GM21526 (cell line): Measurements from ENCODE around the gene TNFRSF14.
A peak's percentile ranks its signal among the peaks of the same experiment; 100 is the strongest.

Source experiments
- ATAC-seq: cut with Tn5 transposase; IDR thresholded peaks from one replicate; pipeline ENCODE4 v1.9.1; 2021; ENCODE audit warnings: moderate library complexity; ENCODE audit not compliant: unreplicated experiment, low FRiP score

Gene TNFRSF14

DNA sequence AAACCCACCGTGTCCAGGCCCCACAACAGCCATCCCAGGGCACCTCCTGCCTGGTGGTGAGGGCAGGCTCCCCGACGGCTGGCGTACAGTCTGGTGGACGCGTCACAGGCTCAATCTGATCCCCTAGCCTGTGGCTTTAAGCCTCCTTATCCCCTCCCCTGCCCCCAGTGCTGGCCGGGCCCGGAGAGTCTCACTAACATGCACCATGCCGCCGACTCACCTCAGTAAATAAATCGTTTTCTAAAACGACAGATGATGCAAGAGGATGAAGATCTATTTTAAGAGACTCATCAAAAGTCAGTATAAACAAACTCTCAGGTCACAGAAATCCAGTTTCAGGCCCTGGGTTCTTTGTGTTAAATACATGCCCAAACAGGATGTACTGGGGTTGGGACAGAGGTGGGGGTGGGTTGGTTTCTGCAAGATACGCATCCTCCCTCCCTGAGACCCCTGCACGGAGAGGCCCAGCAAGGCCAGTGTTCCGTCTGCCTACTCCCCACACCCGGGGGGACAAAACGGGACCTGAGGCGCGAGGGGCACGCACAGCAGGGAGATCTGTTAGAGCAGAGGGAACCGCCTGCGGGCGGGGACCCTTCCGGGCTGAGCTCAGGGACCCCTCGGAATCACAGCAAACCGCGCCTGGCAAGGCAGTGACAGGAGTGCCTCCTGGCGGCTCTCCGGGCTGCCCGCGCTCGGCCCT is 32.8 kb upstream of the TNFRSF14 start:
- no peak for ATAC-seq

DNA sequence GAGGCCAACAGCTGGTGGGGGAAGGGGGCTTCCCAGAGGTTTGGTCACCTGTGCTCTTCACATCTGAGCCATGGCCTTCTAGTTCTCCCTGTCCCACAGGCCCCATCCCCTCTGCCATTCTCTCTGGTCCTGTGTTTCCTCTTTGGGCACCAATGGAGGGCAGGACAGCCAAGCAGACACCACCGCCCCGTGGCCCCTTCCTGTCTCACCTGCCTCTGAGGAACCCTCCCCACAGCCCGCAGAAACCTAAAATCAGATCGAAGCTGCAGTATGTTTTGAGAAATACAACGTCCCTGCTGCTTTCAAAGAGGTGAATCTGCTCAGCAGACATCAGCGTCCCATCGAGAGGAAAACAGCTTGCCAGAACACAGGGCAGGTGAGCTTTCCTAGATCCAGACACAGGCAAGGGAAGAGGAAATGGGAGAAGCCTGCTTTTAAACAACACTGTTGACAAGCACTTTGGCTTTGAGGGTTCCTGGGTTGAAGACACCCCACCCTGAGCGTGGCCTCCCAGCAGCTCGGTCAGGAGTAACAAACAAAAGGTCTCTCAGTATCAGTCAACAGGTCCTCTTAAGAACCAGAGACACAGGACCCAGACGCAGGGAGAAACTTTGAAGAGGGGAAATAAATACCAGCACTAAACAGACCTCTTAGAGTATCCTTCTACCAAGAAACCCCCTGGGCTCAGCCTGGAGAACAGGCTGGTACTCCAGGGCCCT is 32.1 kb upstream of the TNFRSF14 start:
- no peak for ATAC-seq

DNA sequence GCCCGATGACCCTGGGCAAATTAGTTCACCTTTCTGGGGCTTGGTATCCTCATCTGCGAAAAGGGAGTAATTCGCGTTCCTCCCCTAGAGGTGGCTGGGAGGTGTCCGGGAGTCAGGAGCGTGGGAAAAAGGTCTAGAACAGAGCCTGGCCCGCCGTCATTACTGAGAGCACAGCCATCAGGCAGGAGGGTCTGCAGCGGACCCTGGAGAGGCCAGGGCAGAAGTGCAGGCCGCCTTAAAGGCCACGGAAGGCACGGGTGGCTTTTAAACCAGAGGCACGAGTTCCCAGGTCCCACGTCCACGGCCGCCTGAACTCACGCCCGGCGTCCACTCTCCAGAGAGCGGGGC is 30.6 kb upstream of the TNFRSF14 start:
- no peak for ATAC-seq

DNA sequence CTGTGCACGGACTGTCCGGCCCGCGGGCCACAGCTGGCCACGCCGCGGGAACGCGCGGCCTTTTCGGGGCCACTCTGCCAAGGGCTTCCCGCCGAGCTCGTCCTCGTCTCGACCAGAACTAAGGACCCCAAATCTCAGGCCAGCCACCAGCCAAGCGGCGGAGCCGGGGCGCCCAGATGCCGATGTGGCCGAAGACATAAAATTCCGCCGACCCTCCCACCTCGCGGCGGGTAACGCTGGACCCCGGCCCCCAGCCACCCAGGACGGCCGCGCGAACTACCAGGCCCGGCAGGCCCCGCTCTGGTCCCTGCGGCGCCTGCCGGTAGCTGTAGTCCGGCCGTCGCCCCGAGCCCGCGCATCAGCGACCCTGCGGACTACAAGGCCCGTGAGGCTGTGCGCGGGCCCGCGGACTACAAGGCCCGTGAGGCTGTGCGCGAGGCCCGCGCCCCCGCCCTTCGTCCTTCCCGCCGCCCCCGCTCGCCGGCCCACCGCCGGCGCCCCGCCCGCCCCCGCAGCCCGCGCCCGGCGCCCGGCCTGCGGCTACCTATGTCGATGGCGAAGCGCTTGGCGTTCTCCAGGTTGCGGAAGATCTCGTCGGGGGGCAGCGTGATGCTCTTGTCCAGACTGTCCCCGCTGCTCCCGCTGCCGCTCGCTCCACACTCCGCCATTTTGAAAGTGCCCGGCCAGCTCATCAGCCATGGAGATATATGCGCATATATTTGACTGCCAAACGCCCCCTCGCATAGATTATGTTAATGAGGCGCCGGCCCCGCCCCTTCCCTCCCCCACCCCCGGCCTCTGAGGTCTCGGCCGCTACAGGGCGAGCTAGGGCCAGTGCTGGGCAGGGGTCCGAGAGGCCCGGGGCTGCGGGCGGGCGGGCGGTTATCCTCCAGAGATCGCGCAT is 30.0 kb upstream of the TNFRSF14 start, which contains the start of gene PANK4:
TSS of gene PANK4 (minus strand) at position 677 of the 904 bp plus-strand sequence. CDS start at position 668, 9 bp downstream.
- peak; percentile 72 for ATAC-seq

DNA sequence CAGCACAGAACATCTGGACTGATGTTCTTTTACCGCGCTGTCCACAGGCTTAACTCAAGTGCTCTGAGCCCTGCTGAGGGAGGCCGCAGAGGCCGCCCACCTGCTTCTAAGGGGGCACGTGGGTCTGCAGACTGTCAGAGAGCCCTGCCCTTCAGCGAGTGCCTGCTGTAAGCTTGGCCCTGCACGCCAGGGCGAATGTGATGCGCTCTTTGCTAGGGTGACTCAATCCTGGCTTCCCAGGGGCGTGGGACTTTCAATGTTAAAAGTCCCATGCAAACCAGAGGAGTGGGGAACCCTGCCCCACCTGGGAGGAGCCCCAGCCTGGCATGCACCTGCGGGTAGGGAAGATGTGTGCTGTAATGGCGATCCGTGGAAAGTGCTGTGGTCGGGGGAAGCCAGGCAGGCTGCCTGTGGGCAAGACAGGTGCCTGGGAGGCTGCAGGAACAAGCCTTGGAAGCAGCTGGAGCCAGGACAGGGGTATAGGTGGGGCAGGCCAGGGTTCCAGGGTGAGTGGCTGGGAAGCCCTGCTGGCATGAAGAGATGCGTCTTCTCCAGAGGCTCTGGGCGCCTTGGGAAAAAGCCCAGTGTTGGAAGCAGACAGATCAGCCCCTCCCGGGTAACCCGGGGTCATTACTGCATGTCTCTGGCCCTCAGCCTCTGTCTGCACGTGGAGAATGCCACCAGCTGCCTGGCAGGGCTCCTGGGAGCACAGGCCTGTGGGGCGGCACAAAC is 29.2 kb upstream of the TNFRSF14 start:
- peak; percentile 27 for ATAC-seq

DNA sequence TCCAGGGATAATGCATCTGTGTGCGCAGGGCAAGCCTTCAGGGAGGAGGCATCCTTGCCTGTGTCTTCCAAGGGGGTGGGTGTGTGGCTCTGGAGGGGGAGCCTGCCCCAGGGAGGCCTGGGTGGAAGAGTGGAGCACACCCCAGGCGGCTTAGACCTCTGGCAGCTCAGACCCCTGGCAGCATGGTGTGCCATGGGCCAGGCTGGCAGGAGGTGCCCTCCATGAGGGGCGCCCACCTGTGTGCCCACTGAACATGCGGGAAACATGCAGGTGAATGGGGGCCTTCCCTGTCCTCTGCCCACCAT is 28.7 kb upstream of the TNFRSF14 start:
- ATAC-seq: no peak

DNA sequence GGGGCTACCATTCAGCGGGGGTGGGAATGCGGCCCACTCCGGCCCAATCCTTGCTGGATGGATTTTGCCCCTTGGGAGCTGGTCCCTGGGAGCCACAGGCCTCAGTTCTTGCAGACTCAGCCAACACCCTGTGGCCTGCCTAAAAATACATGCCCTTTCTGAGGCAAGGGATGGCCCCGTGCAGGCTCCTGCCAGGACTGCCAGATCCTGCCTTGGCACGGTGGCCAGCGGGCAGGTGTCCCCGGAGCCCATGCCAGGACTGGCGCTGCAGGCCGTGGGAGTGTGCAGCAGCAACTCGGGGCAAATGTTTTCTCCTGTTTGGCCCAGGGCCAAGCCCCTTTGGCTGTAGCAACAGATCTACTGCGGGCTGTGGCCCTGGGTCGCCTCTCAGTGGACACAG is 28.2 kb upstream of the TNFRSF14 start:
- ATAC-seq: no peak

DNA sequence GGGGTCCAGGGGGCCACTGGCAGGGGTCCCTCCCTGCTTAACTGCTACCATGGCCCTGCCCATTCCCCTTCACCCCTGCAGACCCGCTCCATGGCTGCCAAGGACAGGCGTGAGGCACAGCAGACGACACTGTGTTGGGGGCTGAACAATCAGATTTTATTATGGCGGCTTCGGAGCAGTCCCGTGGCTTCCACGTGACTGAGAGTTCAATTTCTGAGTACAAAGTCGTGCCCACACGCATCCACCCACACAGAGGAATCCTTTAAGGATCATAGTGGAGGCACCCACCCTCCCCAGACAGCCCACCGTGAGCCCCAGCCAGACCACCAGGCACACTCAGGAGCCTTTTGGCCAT is 27.6 kb upstream of the TNFRSF14 start:
- ATAC-seq: no peak

DNA sequence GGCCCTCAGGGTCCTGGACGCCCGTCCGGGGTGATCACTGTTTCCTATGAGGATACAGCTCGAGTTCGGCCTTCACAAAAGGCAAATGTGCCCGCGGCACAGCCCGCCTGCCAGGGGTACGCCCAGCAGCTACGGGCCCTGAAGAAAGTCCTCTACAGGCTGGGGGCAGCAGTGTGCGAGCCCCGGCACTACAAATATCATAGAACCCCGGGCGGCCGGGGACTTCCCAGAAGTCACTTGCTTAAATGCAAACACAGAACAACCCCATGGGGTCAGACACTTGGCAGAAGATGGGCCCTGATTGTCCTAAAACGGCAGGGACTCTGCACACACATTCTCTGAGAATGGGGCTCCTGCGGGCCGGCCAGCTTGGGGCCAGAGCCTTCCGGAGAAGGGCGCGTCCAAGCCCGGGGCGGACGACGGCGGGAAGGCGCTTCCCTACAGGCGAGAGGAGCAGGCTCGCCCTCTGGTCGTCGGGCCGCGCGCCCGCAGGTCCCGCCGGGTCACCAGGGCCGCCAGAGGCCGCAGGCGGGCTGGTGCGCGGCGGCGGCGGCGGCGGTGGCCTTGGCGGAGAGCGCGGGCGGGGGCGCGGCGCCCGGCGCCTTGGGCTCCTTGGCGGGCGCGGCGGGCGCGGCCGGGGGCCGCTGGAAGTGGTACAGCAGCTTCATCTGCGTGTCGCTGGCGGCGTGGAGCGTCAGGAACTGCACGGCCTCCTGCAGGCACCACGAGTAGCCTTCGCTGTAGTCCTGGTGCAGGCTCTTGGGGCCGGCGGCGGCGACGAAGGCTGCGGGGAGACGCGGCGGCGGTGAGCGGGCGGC is 27.0 kb upstream of the TNFRSF14 start:
- ATAC-seq: no peak

DNA sequence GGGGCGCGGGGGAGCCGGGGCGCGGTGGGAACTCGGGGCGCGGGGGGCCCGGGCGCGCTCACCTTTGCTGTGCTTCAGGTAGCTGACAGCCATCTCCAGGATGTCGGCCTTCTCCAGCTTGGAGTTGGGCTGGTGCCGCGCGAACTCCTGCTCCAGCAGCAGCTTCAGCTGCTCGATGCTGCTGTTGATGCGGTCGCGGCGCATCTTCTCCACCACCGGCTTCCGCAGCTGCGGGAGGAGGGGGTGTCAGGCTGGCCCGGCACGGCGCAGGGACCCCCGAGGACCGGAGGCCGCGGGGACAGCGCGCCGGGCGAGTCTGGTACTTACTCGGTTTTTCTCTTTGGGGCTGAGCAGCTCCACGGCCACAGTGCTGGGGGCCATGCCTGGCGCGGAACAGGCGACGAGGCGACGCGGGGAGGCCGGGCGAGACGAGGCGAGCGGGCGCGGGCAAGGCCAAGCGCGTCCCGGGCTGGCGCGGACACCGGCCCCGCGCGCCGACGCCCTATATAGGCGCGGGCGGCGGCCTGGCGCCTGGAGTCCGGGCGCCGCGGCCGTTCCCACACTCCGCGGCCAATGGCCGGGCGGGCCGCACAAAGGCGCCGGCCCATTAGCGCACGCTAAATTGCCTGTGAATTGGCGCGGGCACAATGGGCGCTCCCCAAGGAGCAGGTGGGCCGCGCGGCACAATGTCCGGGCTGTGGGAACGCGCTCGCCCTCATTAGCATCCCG is 26.2 kb upstream of the TNFRSF14 start, which contains the start of gene HES5:
TSS of gene HES5 (minus strand) at position 480 of the 729 bp plus-strand sequence. CDS start at position 381, 99 bp downstream.
- no peak for ATAC-seq

DNA sequence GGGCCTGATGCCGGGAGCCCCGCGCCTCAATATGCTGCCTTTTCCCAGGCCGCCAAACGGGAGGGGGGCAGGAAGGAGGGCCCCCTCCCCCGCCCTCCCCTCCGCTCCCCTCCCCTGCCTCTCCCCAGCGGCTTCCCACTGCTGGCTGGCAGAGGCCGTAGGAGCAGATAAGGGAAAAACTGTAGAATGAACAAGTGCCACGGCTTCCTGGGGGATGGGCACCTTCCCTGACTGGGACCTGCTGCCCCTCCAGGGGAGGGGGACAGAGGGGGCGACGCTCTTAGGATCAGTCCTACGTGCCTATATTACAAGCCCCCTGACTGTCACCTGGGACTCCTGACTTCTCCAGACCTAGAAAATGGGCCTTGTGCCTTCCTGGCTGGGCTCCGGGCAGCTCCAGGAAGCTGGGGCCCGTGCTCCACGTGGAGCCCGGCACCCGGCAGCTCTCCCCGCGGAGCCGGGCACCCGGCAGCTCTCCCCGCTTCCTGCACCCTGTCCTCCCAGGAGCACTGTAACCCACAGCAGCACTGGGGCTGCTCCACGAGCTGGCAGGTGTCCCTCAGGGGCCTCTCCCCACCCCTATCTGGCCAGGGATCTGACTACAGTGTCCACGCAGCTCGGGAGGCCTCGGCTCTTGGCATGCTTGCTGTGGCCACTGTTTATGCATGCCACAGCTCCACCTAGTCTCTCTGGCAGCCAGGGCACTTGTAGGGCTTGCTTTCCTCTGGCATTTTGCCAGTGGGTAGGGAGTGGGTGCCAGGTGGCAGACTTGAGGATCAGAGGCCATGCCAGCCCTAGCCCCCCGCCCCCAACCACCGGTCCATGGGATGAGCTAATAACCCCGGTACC is 25.4 kb upstream of the TNFRSF14 start:
- ATAC-seq: no peak

DNA sequence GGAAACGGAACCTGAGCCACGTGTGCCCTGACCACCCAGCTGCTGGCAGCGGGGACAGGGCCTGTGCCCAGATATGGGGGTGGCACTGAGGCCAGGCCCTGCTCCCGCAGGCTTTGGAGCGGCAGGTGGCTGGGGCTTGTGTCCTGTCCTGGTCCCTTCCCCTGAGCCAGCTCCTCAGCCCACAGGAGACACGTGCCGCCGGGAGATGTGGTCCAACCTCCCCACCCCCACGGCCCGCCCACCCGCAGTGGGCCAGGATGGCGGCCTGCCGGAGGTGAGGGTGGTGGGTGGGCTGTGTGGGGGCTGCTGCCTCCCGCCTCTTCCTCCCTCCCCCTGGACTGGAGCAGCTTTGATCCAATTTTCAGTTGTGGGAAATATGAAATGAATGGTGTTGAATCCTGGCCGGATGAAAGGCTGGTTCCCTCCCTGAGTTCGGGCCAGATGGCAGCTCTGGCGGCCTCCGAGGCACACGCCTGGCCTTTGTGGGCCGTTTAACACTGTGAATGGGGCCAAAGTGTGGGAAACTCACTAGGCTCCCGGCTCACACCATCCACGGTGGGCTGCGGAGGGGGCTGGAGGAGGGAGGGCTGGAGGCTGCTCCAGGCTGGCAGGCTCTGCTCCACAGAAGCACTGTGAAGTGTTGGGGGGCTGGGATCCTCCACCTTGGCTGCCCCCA is 23.5 kb upstream of the TNFRSF14 start:
- no peak for ATAC-seq

DNA sequence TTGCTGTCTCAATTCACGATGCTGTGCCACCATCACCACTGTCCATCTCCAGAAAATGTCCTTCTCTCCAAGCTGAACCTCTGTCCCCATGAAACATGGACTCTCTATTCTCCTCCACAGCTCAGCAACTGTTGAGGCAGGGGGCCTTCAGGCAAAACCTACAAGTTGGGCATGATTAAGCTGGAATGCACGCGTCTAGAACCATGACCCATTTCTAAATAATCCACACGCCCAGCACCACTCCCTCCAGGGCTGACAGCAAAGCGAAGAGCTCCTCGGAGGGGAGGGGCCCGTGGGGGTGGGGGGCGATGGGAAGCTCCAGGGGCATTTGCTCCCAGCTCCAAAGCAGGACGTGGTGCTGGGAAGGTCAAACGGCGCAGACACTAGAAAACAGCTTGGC is 22.8 kb upstream of the TNFRSF14 start:
- ATAC-seq: no peak

DNA sequence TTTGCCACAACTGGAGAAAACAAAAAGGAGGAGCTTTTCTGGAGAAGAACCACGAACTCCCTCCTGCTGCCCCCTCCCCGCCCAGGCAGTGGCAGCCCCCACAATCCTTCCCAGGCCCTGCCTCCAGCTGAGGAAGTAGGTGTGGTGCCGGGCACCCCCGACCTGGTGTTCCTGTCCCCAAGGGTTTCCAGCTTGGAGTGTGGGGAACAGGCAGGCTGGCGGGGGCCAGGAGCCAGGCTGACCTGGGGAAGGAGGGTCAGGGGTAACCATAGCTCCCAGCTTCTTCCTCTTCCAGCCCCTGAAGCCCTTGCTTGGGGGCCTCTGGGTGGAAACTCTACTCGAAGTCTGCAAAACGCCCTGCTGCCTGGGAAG is 21.9 kb upstream of the TNFRSF14 start:
- ATAC-seq: no peak

DNA sequence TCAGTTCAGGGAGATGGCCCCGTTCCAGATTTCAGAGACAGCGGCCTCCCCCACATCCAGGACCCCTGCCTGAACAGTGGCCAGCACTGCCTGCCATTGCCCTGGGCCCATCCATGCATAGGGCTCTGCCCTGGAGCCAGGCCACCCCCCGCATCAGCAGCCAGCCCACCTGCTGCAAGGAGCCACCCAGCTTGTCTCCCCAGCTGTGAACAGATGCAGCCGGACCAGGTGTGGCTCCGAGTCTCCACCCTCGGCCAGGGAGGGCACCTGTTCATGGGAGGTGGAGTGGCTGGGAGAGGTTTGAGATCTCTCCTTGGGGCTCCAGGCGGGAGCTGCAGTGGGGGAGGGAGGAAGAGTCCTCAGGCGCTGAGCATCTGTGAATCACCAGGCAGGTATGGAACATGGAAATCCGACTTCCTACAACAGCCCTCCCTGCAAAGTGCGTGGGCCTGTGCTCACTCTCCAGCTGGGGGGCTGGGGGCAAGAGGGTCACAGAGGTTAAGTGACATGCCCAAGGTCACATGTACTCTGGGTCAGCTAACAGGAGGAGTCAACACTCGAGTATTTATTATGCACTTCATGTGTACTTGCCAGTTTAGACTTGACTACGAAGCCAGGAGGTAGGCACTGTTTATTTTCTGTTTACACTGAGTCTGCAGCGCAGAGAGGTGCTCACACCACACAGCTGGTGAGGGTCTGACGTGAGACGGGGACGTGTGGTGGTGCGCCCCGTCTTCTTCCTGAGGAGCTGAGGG is 21.3 kb upstream of the TNFRSF14 start:
- ATAC-seq: no peak

DNA sequence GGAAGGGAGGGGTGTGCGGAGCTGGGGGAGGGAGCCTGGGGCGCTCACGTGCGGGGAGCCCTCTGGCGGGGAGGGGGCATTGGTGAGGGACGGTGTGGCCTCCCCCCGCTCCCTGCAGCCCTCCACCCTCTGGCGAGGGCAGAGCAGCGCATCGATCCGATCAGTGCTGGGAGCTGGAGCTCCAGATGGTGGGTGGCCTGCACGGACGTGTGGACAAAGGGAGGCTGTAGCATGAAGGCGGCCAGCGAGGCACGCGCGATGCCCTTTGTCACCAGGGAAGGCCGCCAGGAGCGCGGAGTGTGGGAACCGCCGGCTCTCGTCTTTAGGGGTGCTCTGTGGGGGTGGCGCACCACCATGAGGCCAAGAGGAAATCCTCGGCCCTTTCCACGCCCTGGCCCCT is 20.7 kb upstream of the TNFRSF14 start:
- ATAC-seq: no peak

DNA sequence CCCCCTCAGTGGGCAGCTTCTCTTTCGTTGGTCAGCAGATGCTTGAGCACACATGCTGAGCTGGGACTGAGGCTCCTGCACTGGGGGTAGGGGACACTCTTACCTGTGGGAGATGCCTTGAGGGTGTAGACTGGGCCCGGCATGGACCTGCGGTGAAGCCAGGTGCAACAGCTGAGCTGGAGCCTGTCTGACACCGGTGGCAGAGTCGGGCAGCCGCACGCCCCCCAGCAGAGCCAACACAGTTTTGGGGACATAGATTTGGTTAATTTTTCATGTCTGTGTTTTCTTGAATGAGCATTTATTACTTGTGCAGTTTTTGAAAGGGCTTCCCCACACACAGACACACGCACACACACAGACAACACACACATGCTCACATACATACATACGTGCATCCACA is 20.2 kb upstream of the TNFRSF14 start:
- ATAC-seq: no peak
